Astrocyte of the spinal cord (primary cell): ENCODE data around the gene GALNT18.
"Not testable (repeated sequence)": the region's sequence is repeated elsewhere in the genome, so short reads cannot be mapped to it uniquely, and the experiment has no call there.

Experiments
- DNase-seq: peaks from one replicate; pipeline ENCODE4 v3.0.0; 2011; ENCODE audit warnings: low read depth, low spot score
- H3K4me3 ChIP-seq: 2 replicates; pipeline ENCODE4 v1.5.1; 2011; ENCODE audit warnings: low read depth, mild to moderate bottlenecking, low read length, moderate library complexity
- CTCF ChIP-seq: IDR thresholded peaks from 2 replicates; pipeline ENCODE4 v1.5.1; 2012; ENCODE audit warnings: low read depth, mild to moderate bottlenecking, low read length, inconsistent platforms
- in situ Hi-C: cut with HindIII; loops from 2 replicates; pipeline ENCODE4 v1.10.0; 2017; ENCODE audit warnings: low sequenced_read_pairs

Gene GALNT18

GRCh38 chr11:11456866-11457265, 164.9 kb downstream of the GALNT18 start:
- no peak overlapping the region for H3K4me3 ChIP-seq
- in situ Hi-C loops: no loop called here
- TF ChIP-seq CTCF: no peak
- no peak for DNase-seq

GRCh38 chr11:11454671-11455223, 167.1 kb downstream of the GALNT18 start:
- in situ Hi-C loops: no loop called here
- TF ChIP-seq CTCF: no peak
- H3K4me3 ChIP-seq: no peak overlapping the region
- DNase-seq: no peak

DNA sequence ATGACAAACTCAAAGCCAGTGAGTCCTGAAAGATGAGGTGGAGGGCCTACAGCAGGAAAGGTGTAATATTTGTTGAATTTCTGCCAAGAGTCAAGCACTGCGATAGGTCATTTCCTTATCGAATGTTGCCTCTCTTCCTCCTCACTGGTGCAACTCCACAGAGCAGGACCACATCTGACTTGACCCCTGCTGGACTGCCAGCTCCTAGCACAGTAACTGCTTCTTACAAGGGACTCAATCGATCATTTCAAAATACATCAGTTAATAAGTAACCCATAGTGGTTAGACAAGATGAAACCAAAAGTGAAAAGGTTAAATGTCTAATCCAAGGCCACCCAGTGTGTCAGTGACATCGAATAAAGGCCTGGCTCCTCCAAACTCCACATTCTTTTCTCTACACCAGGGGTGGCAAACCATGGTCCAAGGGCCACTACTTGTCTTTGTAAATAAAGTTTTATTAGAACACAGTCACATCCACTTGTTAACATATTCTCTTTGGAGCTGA, 170.3 kb downstream of the GALNT18 start:
- in situ Hi-C loops: no loop called here
- H3K4me3 ChIP-seq: no peak overlapping the region
- no peak for TF ChIP-seq CTCF
- DNase-seq: no peak

GRCh38 chr11:11450744-11451362, 171.0 kb downstream of the GALNT18 start:
- no peak for TF ChIP-seq CTCF
- no peak overlapping the region for H3K4me3 ChIP-seq
- DNase-seq: peak; percentile 9
- in situ Hi-C loops: no loop called here

DNA sequence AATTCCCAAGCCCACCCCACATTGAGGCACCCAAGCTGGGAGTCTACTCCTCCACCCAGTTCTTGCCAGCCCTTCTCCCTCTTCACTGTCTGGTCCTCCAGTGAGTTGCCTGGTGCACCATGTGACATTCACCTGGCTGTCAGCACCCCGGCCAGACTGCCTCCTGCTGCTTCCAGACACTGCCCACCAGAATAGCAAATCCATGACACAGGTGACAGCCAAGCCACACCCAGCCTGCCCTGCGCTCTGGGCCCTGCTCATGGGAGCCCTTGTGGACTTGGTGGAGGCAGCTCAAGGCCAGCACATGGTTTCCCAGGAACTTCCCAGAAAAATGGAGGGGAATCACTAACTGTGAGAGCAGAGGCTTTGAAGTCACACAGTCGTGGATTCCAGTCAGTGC, 172.5 kb downstream of the GALNT18 start:
- no peak overlapping the region for H3K4me3 ChIP-seq
- TF ChIP-seq CTCF: no peak
- DNase-seq: no peak
- in situ Hi-C loops: no loop called here

- TF ChIP-seq CTCF: no peak
- H3K4me3 ChIP-seq: no peak overlapping the region
- in situ Hi-C loops: no loop called here
- no peak for DNase-seq
These were observed 173.2 kb downstream of the GALNT18 start for GRCh38 chr11:11448626-11449025.

GRCh38 chr11:11447601-11448000, 174.2 kb downstream of the GALNT18 start:
- DNase-seq, in situ Hi-C loops, H3K4me3 ChIP-seq: not testable (repeated sequence)
